Panc1 (cell line): ENCODE data around the gene ZC3H18. TPM values are rescaled to one million over a fixed set of nuclear protein-coding genes. Genes with fewer than 3 reads are reported as not detected.

ENCODE experiments used
- ATAC-seq: fragments of 200-7000 bp; cut with Tn5 transposase; 2 replicates; pipeline ENCODE4 v1.9.1; 2020; ENCODE audit warnings: mild to moderate bottlenecking, moderate library complexity
- BruUV-seq: library from RNA; stranded (reverse); fragments of 400-500 nt; replicated peaks from 2 replicates; lab custom pipeline; 2021; lab: Mats Ljungman, UMichigan
- CTCF ChIA-PET: fragments of 300-600 bp; sonication (Branson Sonifier 250); formaldehyde crosslinking; loops from one replicate; lab custom pipeline; 2022; ENCODE audit warnings: antibody characterized with exemption; lab: Charles Lee
- POLR2A ChIA-PET: fragments of 300-600 bp; sonication (Branson Sonifier 250); formaldehyde crosslinking; loops from one replicate; lab custom pipeline; 2022; ENCODE audit warnings: antibody characterized with exemption; lab: Charles Lee
- DNase-seq: peaks from one replicate; pipeline ENCODE4 v3.0.0-alpha.2; 2010; ENCODE audit warnings: low read depth, low spot score
- H3K27ac ChIP-seq: 2 replicates; pipeline ENCODE4 v1.5.1; 2011; ENCODE audit warnings: mild to moderate bottlenecking, low read length, inconsistent platforms
- H3K27me3 ChIP-seq: fragments of 200-500 bp; sonication (Bioruptor generic); 2 replicates; pipeline ENCODE4 v1.6.0; 2014; ENCODE audit warnings: low read length, inconsistent platforms; ENCODE audit not compliant: control insufficient read depth, insufficient read depth
- H3K36me3 ChIP-seq: fragments of 200-500 bp; sonication (Bioruptor generic); 2 replicates; pipeline ENCODE4 v1.5.1; 2014; ENCODE audit warnings: inconsistent platforms, mild to moderate bottlenecking, low read length, moderate library complexity; ENCODE audit not compliant: control insufficient read depth, insufficient read depth
- H3K4me1 ChIP-seq: 2 replicates; pipeline ENCODE4 v1.5.1; 2011; ENCODE audit warnings: inconsistent platforms, mild to moderate bottlenecking, low read length, moderate library complexity; ENCODE audit not compliant: control insufficient read depth, insufficient read depth
- H3K4me3 ChIP-seq, 2 experiments: 2 replicates each; pipeline ENCODE4 v1.5.1; 2011 to 2012; ENCODE audit warnings: low read depth in 2 of 2, low read length in 2 of 2, mild to moderate bottlenecking in 2 of 2, inconsistent platforms in 1 of 2, moderate library complexity in 1 of 2
- H3K9me3 ChIP-seq: fragments of 200-500 bp; sonication (Bioruptor generic); 2 replicates; pipeline ENCODE4 v1.5.1; 2014; ENCODE audit warnings: low read depth, mild to moderate bottlenecking, inconsistent platforms, low read length, moderate library complexity; ENCODE audit not compliant: control insufficient read depth, insufficient read depth
- POLR2AphosphoS5 ChIP-seq: IDR thresholded peaks from 2 replicates; pipeline ENCODE4 v1.6.1; 2012; ENCODE audit warnings: mild to moderate bottlenecking, low read depth, low read length, moderate library complexity
- SIN3A ChIP-seq: IDR thresholded peaks from 2 replicates; pipeline ENCODE4 v1.6.1; 2012; ENCODE audit warnings: low read depth, mild to moderate bottlenecking, low read length, moderate library complexity, borderline replicate concordance; ENCODE audit not compliant: insufficient read depth
- TCF7L2 ChIP-seq: IDR thresholded peaks from 2 replicates; pipeline ENCODE4 v1.6.1; 2011; ENCODE audit warnings: mild to moderate bottlenecking, low read depth, low read length, inconsistent platforms
- in situ Hi-C: cut with HindIII; loops from 2 replicates; pipeline ENCODE4 v1.10.0; 2016; ENCODE audit warnings: low sequenced_read_pairs, low pct_unique_long_range_greater_than_20kb
- intact Hi-C: fragments of 100-400 bp; cut with micrococcal nuclease; formaldehyde crosslinking; loops from one replicate; pipeline ENCODE4 v1.10.0; 2022; ENCODE audit not compliant: unreplicated experiment
- total RNA-seq: library from RNA; stranded (reverse); gene quantifications from one replicate; pipeline ENCODE4 v1.2.1, GENCODE V29; 2021; ENCODE audit not compliant: unreplicated experiment
- TF ChIP-seq, protein P1 (sequence below), 2 experiments: IDR thresholded peaks; 2 replicates each; pipeline ENCODE4 v1.6.1; 2011 to 2012; ENCODE audit warnings: low read depth in 2 of 2, control low read depth in 1 of 2, low read length in 1 of 2, mild to moderate bottlenecking in 1 of 2, moderate library complexity in 1 of 2; ENCODE audit not compliant: insufficient read depth in 1 of 2
- TF ChIP-seq, protein P2 (sequence below): fragments of 450-650 bp; IDR thresholded peaks from 2 replicates; pipeline ENCODE4 v1.5.1; 2017; ENCODE audit warnings: mild to moderate bottlenecking

ZC3H18 gene
- total RNA-seq, 1 experiment from 2014 or later = 45.9 TPM

DNA sequence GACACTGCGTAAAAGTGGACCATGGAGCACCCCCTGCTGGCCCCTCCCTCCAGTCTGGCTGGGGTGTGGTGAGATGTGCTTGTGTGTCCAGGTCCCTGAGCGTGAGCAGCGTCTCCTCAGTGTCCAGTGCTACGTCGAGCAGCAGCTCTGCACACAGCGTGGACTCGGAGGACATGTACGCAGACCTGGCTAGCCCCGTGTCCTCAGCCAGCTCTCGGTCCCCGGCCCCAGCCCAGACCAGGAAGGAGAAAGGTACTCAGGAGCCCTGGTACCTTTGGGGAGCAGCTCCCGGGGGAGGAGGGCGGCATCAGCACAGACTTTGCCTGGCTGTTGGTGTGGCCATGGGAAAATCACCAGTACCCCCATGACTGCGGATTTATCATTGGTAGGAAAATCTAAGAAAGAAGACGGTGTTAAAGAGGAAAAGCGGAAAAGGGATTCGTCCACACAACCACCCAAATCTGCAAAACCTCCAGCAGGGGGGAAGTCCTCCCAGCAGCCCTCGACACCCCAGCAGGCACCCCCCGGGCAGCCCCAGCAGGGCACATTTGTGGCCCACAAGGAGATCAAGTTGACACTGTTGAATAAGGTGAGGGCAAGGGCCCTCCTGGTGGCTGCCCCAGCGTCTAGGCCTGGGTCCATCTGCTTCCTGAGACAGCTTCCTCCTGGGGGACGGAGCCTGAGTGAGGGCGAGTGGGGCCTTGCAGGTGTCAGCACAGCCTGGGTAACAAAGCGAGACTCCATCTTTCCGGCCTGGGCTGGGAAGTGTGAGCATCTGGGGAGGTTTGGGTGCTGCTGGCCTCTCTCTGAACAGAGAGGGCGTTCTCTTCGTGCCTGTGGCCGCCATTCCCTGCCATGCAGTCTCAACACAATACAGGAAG lies 57.6 kb downstream of the ZC3H18 start:
- no peaks in the 10 kb centered on the region for H3K36me3 ChIP-seq
- in situ Hi-C loops (no loop called here), intact Hi-C loops (no loop called here)
- ATAC-seq = no peak
- H3K27me3 ChIP-seq = no peaks in the 10 kb centered on the region
- no peaks in the 10 kb centered on the region for H3K4me1 ChIP-seq
- no peak overlapping the region for H3K4me3 ChIP-seq
- ChIA-PET POLR2A (no interaction called here), CTCF (no interaction called here)
- H3K27ac ChIP-seq = no peak overlapping the region
- no peaks in the 10 kb centered on the region for H3K9me3 ChIP-seq
- no peak for DNase-seq
- no TSS peak for BruUV-seq
- no peak for TF ChIP-seq POLR2AphosphoS5
- no peak for TF ChIP-seq SIN3A
- TF ChIP-seq, protein P1, sequence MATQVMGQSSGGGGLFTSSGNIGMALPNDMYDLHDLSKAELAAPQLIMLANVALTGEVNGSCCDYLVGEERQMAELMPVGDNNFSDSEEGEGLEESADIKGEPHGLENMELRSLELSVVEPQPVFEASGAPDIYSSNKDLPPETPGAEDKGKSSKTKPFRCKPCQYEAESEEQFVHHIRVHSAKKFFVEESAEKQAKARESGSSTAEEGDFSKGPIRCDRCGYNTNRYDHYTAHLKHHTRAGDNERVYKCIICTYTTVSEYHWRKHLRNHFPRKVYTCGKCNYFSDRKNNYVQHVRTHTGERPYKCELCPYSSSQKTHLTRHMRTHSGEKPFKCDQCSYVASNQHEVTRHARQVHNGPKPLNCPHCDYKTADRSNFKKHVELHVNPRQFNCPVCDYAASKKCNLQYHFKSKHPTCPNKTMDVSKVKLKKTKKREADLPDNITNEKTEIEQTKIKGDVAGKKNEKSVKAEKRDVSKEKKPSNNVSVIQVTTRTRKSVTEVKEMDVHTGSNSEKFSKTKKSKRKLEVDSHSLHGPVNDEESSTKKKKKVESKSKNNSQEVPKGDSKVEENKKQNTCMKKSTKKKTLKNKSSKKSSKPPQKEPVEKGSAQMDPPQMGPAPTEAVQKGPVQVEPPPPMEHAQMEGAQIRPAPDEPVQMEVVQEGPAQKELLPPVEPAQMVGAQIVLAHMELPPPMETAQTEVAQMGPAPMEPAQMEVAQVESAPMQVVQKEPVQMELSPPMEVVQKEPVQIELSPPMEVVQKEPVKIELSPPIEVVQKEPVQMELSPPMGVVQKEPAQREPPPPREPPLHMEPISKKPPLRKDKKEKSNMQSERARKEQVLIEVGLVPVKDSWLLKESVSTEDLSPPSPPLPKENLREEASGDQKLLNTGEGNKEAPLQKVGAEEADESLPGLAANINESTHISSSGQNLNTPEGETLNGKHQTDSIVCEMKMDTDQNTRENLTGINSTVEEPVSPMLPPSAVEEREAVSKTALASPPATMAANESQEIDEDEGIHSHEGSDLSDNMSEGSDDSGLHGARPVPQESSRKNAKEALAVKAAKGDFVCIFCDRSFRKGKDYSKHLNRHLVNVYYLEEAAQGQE (IDR thresholded peaks at IDR 0.05; ENCODE audit: insufficient read depth in 1 of 2, low read depth in 2 of 2, low read length in 1 of 2) = no peak
- TF ChIP-seq, protein P2, sequence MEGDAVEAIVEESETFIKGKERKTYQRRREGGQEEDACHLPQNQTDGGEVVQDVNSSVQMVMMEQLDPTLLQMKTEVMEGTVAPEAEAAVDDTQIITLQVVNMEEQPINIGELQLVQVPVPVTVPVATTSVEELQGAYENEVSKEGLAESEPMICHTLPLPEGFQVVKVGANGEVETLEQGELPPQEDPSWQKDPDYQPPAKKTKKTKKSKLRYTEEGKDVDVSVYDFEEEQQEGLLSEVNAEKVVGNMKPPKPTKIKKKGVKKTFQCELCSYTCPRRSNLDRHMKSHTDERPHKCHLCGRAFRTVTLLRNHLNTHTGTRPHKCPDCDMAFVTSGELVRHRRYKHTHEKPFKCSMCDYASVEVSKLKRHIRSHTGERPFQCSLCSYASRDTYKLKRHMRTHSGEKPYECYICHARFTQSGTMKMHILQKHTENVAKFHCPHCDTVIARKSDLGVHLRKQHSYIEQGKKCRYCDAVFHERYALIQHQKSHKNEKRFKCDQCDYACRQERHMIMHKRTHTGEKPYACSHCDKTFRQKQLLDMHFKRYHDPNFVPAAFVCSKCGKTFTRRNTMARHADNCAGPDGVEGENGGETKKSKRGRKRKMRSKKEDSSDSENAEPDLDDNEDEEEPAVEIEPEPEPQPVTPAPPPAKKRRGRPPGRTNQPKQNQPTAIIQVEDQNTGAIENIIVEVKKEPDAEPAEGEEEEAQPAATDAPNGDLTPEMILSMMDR = no peak
- no peak for TF ChIP-seq TCF7L2

DNA sequence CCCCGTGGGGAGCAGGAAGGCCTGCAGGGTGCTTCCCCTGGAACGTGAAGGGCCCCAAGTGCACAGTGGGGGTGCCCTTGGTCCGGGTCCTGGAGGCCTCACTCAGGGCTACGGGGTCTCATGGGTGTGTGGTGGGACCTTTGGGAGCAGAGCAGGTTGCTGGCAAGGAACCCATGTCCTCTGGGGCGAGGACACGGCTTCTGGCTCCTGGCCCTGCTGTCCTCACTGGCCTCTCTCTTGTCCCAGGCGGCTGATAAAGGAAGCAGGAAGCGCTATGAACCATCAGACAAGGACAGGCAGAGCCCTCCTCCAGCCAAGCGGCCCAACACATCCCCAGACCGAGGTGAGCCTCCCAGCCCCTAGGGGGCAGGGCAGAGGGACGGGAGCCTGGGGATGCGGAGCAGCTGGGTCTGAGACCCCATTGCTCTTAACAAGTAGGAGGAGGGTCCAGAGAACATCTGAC lies 58.3 kb downstream of the ZC3H18 start:
- DNase-seq (no peak), ATAC-seq (peak; percentile 69)
- H3K4me3 ChIP-seq = no peak overlapping the region
- H3K4me1 ChIP-seq = no peaks in the 10 kb centered on the region
- intact Hi-C loops (no loop called here), in situ Hi-C loops (no loop called here)
- no TSS peak for BruUV-seq
- no peaks in the 10 kb centered on the region for H3K36me3 ChIP-seq
- H3K27ac ChIP-seq = no peak overlapping the region
- ChIA-PET CTCF (no interaction called here), POLR2A (no interaction called here)
- no peak for TF ChIP-seq SIN3A
- TF ChIP-seq, protein P1 (IDR thresholded peaks at IDR 0.05; ENCODE audit: insufficient read depth in 1 of 2, low read depth in 2 of 2, low read length in 1 of 2) = no peak
- TF ChIP-seq POLR2AphosphoS5 = no peak
- TF ChIP-seq, protein P2 = peak; percentile 74
- TF ChIP-seq TCF7L2 = no peak
- no peaks in the 10 kb centered on the region for H3K27me3 ChIP-seq
- H3K9me3 ChIP-seq = no peaks in the 10 kb centered on the region
